Hematopoietic multipotent progenitor cell (in vitro differentiated cells): ENCODE results near the gene HES4. TPM values are rescaled to one million over a fixed set of nuclear protein-coding genes. Genes with fewer than 3 reads are reported as not detected.

ENCODE experiments used
- DNase-seq, 3 donors: peaks; one replicate each; pipeline ENCODE4 v3.0.0-alpha.2; 2011 to 2015; ENCODE audit warnings: low read depth in 2 of 3, low spot score in 2 of 3
- small RNA-seq: library from RNA; depleted of rRNA; stranded (forward); fragments of <200 nt; gene quantifications from one replicate; pipeline ENCODE3, GENCODE V24; 2012
- total RNA-seq: library from RNA; depleted of rRNA; stranded (reverse); fragments of >200 nt; gene quantifications from one replicate; pipeline ENCODE4 v1.2.3, GENCODE V29; 2012

HES4 gene
- total RNA-seq, 1 donor = 4.8 TPM

- DNase-seq = no peak
Observed at GRCh38 chr1:954927-955326, 45.0 kb downstream of the HES4 start.

- DNase-seq = no peak
Observed at GRCh38 chr1:953524-954320, 46.2 kb downstream of the HES4 start.

GRCh38 chr1:952603-953002, 47.3 kb downstream of the HES4 start:
- DNase-seq = no peak

GRCh38 chr1:952201-952600, 47.7 kb downstream of the HES4 start:
- DNase-seq = no peak

- DNase-seq = no peak
Observed at GRCh38 chr1:951364-951763, 48.5 kb downstream of the HES4 start.

GRCh38 chr1:950881-951280, 49.0 kb downstream of the HES4 start:
- DNase-seq = no peak

GRCh38 chr1:950268-950667, 49.6 kb downstream of the HES4 start:
- DNase-seq = no peak

Small RNA genes lying within 50 kb of the gene (small RNA-seq; reads per million reads assigned to genes)
- gene AL645608.3 = not detected

Other genes with a start within 250 kb of the HES4 start
- 0.54 TPM for gene SAMD11, start 76.2 kb downstream of the HES4 start, total RNA-seq
- 68.1 TPM for gene NOC2L, start 40.8 kb downstream of the HES4 start, total RNA-seq
- gene KLHL17, start 39.5 kb downstream of the HES4 start, total RNA-seq = 3.0 TPM
- 0.54 TPM for gene PLEKHN1, start 33.6 kb downstream of the HES4 start, total RNA-seq
- under 0.01 TPM for gene PERM1, start 18.0 kb downstream of the HES4 start, total RNA-seq
- gene ISG15, start 13.4 kb upstream of the HES4 start, total RNA-seq = 76.2 TPM
- 3.8 TPM for gene AGRN, start 20.0 kb upstream of the HES4 start, total RNA-seq
- not detected for gene RNF223, start 74.2 kb upstream of the HES4 start, total RNA-seq
- 14.5 TPM for gene C1orf159, start 116.0 kb upstream of the HES4 start, total RNA-seq
- gene TTLL10, start 173.8 kb upstream of the HES4 start, total RNA-seq = 4.3 TPM
- gene TNFRSF18, start 206.5 kb upstream of the HES4 start, total RNA-seq = 4.3 TPM
- gene TNFRSF4, start 214.1 kb upstream of the HES4 start, total RNA-seq = 4.3 TPM
- 67.1 TPM for gene SDF4, start 231.9 kb upstream of the HES4 start, total RNA-seq
- 38.5 TPM for gene B3GALT6, start 232.1 kb upstream of the HES4 start, total RNA-seq
- gene C1QTNF12, start 246.6 kb upstream of the HES4 start, total RNA-seq = 0.27 TPM